Inflammatory macrophage (primary cell): Measurements from ENCODE around the gene TMEM106C.

ENCODE experiments used
- DNase-seq, 2 donors: peaks; one replicate each; pipeline ENCODE4 v3.0.0-alpha.2; 2020 to 2022

The TMEM106C gene

DNA sequence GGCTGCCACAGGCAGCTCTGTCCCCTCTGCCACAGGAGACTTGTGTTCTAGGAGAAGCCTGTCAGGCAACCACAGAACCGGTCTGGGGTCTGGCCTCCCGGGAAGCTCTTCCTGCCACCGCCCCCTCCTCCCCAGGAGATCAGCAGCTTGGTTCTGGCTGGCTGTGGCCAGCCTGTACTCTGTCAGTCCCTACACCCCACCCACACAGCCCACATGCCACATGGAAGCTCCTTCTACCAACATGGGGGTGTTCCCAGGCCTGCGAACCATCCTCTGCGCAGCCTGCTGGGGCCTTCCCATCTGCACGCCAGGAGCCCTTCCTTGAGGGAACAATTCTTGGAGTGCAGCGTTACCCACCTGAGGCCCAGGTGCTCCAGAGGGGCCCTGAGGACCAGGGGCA is 16.8 kb downstream of the TMEM106C start:
- no peak for DNase-seq

DNA sequence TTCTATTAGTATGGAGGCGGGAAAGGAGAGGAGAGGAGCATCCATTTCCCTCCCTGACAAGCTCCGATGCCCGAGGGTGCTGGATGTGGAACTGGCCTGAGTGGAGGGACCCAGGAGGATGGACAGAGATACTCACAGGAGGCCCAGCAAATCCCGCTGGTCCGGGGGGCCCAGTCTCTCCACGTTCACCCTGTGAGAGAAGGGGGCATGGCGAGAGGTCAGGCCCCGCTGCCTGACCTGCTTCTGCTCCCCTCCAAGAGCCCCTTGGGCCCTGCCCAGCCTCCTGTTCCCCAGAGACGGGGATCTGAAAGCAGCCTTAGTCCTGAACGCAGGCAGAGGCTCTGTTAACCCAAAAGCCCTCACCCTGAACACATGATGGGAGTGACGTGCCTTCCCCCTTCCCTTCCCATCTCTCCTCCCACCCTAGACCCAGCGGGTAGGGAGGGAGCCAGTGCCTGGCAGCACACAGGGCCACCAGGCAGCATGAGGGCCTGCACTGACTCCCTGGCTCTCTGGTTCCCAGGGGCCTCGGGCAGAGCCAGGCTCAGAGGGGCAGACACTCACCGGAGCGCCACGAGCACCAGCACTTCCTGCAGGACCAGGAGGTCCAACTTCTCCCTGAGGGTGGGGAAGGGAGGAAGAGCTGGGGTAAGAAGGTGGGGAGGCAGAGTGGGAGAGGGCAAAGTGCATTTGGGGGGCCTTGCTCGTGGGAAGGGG is 17.5 kb downstream of the TMEM106C start:
- DNase-seq, result no peak

DNA sequence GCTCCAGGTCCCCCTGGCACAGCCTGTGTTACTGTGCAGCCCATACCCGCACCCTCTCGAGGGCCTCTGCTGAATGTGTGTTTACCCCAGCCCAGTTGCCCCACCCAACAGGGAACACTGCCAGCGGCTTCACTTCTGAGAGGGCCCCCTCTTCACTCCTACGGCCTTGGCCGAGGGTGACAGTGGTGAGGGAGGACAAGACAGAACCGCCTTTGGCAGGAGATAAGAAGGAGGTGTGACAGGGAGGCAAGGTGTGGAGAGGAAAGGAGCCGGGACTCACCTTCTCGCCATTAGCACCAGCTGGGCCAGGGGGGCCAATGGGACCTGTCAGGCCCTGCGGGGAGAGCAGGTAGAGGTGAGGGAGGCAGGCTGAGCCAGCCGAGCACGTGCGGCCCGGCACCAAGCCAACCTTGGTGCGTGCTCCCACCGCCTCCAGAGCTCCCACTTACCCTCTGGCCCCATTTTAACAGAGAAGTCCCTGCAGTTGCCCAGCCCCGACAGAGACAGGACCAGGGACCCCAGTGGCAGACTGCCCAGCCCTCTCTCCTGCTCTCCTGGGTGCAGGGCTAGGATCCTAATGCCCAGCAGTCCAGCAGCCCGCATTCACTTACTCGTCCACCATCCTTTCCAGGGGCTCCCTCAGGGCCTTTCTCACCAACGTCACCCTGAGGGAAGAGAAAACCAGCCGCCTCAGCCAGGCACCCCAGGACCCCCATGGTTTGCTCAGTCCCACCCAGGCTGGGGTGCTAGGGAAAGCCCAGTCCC is 18.3 kb downstream of the TMEM106C start:
- no peak for DNase-seq

DNA sequence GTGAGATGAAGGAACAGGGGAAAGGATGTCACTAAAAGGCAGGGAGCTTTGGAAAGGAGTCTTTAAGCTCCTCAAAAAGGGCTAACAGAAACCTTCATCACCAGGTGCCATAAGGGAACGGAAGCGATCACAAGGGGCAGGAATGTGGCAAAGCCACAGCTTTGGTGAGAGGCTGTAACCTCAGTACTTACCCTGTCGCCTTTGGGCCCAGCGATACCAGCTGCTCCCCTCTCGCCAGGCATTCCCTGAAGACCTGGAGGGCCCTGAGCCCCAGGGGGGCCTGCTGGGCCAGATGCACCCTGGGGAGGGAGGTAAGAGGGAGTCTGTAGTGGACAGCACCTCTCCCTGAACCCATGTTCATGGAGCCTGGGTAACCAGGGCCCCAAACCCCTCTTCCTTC is 18.9 kb downstream of the TMEM106C start:
- DNase-seq, result no peak

DNA sequence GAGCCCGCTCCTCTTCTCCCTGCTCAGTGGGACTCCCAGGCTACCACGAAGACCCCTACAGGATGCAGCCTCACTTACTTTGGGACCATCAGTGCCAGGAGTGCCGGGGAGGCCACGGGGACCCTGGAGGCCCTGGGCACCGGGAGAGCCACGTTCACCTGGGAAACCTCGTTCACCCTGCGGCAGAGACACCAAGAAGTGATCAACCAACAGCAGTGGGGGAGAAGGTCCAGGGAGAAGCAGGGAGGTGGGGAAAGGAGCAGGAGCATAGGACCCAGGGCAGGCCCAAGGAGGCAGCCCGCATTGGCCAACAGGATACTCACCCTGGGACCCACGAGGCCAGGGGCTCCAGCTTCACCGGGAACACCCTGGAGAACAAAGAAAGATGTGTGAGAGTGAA is 19.4 kb downstream of the TMEM106C start:
- no peak for DNase-seq

DNA sequence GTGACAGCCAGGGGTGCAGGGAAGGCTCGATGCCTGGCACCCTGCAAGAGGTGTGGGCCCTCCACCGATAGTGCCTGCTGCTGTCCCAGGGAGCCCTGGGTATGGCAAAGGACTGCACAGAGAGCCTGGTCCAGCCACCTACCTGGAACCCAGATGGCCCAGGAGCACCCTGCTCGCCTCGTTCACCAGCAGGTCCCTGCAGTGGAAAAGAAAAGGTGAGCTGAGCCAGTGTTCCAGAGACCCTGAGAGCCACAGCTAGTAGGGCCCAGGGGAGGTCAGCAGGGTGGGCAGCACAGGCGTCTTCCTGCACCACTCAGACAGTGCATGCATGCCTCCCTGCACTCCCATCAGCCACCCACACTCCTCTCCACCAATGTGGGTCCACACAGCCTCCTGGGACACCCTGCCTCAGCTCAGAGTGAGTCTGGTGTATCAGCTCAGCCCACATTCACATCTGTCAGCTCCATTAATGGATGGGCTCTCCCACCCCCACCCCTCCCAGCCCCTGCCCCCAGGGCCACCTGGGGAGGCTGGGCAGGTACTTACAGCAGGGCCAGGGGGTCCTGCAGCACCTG is 20.2 kb downstream of the TMEM106C start:
- DNase-seq, result no peak

DNA sequence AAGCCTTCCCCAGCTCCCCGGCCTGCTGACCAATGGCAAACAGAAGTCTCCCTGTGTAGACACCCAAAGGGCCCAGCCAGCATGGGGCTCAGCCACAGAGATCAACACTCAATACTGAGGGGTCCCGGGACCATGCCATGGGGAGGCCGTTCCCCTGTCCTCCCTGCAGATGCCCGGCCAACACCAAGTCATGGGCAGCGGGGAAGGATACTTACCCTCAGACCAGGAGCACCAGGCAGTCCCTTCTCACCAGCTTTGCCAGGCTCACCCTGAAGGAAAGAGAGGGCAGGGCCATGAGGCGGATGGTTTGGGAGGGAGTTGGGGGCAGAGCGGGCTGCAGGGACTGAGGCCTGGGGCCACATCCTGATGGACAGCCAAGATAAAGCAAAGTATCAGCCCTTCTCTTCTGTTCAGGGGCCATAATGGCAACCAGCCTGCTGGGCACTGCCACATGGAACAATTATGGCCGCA is 21.0 kb downstream of the TMEM106C start:
- DNase-seq, result no peak

DNA sequence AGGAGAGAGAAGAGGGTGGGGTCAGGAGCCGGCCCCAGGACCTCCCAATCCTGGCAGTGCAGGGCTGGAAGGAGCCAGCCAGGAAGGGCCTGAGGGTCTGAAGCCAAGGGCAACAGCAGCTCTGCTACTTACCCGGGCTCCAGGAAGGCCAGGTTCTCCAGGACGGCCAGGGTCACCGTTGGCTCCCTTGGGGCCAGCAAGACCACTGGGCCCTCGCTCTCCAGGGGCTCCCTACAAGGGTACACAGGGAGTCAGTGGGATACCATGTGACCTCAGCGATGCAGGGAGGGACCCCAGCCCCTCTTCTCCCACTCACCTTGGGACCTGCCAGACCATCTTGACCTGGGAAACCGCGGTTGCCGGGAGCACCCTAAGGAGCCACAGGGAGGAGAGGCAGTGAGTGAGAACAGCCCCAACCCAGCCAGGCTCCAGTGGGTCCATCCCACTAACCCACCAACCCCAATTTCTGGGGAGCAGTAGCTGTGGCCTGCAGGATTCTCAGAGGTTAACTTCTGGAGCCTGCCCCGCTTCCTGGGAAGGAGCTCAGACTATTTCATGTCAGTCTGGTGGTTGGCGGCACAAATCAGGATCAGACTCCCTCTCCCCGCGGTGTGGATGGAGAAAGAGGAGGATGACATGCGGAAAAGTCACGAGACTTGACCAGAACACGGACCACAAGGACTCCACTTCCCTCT is 22.3 kb downstream of the TMEM106C start:
- DNase-seq, result no peak

DNA sequence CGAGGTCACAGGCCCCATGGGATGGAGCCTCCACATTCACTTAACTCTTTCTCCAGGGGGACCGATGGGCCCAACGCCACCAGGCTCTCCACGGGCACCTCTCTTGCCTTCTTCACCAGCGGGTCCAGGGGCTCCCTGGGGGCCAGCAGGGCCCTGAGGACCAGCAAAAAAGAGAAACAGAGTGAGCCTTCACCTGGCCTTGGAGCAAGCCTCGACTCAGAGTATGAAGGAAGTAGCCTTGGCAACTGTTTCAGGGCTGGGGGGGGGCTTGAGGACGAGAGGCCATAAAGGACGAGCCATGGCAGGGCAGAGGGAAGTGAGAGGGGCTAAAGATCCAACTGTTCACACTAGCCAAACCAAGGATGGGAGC is 22.9 kb downstream of the TMEM106C start:
- no peak for DNase-seq

DNA sequence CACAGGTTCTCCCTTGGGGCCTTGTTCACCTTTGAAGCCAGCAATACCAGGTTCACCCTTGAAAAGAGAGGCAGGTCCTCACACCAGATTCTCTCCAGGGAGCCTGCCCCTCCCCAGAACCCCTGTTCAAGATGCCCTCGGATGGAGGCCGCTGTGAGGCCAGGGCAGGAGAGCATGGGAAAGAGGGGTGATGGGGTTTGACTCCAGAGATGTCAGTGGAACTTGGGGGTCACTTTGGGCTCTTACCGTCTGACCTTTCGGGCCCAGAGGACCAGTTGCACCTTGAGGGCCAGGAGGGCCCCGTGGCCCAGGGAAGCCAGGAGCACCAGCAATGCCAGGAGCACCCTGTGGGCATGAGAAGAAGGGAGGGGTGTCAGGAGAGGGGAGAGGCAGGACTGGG is 23.4 kb downstream of the TMEM106C start:
- no peak for DNase-seq

DNA sequence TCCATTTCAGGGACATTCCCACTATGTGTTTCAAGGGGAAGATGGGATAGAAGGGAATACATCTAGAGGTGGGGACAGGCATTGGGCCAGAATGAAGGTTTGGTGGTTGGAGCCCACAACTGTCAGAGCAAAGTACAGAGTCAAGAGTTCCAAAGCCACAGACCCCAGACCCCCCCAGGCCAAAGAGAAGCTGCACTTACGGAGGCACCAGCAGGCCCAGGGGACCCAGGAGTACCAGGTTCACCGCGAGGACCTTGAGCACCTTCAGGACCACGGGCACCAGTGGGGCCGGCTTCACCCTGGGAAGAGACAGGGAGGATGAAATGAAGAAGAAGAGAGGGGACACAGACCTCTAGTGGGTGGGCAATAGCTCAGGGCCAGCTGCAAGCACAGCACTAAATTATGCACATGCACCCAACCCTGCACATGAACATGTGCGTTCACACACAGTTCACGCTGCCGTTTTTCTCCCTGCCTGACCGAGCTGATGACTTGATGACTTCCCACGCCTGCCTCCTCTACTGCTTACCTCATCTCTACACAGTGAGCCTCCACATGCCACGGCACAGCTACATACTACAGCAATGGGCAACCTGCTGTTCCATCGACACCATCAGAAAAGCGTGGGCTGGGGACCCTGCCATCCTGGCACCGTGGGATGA is 24.1 kb downstream of the TMEM106C start:
- no peak for DNase-seq

DNA sequence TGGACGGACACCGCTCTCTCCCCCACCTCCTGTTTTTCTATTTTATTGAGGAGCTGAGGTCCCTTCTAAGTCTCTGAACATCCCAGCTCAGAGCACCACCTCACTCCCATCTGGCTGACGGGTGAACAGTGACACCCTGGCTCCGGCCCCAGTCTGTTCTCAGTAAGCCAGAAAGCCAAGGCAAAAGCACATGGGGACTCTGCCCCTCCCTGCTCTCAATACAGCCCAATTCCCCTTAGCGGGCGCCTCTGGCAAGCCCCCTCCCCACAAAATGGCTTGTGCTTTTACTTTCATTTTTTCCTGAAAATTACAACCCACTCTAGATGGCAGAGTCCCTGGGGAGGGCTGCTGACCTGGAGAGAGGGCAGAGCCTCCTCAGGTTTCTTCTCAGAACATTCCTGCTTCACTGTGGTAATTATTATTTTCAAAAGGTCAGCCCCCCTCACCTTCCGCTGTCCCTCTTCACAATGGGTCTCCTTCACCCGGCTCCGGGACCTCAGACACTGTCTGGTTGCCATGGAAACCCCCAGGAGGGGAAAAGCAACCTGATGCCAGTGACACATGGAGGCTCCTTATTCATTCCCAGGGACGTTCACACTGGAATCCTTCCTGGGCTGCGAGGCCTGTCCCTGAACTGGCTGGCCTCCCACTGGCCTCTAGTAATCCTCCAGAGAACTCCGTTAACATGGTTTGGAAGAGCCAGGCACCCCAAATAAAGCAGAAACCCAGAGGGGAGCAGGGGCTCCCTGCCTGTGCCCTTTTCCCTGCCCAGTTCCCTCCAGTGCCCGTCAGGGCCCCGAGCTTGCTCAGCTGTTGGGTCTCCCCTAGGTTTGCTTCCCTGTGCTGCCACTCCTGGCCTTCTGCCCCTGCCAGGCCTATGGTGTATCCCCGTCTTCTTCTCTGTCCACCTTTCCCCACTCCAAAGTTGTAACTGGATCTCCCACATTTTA is 25.0 kb downstream of the TMEM106C start:
- no peak for DNase-seq

DNA sequence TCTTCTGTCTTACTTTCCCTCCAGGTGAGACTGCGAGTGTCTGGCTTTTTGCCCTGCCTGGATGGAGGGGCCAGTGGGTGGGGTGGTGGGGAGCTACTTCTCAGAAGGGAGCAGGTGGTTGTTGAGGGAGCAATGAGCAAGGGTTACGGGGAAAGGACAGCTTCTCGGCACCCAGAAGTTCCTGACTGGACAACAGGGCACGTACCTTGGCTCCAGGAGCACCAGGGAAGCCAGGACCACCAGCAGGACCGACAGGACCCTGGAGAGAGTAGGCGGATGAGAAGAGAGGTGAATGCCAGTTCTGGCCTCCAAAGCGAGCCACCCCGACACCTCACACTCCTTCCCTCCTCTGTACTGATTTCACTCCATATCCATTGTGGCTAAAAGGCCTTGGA is 25.6 kb downstream of the TMEM106C start:
- no peak for DNase-seq

DNA sequence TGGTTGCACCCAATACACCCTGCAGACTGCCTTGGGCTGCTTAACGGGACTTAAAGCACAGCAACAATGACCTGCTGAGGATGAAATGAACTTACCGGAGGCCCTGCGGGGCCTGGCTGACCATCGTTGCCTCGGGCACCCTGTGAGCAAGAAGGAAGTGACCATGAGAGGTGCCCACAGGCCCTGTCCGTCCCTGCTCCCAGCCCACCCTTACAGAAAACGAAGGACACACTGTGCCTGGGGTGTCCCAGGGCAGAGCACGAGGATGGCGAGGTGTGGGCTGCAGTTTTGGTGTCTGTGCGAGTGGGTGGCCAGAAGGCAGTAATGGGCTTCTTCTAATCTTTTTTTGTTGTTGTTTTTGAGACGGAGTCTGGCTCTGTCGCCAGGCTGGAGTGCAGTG is 26.3 kb downstream of the TMEM106C start:
- no peak for DNase-seq

DNA sequence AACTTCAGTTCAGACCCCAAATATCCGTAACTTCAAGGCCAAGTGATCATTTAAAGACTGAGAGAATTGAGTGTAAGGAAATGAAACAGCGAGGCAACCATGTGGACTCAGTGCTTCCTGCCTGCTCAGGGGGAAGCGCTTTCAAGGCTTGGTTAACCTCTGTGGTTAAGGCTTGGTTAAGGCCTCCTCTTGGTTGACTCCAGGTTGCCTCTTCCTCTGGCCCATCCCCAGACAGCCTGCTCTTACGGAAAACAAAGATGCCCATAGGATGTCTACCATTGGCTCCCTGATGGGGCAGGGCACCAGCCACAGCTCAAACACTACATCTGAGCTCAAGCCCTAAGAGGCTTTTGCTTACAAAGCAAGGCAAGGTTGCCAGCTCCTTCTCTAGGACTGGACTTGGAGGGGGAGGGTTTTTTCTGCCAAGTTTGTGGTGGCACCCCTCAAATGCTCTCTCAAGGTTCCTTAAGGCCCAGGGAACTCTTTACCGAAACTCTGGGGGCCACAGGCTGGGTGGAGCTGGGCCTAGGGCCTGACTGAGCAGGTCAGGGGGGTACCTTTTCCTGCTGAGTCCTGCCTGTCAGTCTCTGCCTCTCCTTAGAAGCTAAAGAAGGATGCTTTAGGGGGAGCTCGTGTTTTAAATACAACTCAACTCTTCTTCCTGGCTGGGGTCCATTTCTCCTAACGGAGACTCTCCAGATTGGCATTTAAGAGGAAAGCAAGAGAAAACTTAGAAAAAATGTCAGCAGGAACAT is 27.1 kb downstream of the TMEM106C start:
- DNase-seq, result no peak

DNA sequence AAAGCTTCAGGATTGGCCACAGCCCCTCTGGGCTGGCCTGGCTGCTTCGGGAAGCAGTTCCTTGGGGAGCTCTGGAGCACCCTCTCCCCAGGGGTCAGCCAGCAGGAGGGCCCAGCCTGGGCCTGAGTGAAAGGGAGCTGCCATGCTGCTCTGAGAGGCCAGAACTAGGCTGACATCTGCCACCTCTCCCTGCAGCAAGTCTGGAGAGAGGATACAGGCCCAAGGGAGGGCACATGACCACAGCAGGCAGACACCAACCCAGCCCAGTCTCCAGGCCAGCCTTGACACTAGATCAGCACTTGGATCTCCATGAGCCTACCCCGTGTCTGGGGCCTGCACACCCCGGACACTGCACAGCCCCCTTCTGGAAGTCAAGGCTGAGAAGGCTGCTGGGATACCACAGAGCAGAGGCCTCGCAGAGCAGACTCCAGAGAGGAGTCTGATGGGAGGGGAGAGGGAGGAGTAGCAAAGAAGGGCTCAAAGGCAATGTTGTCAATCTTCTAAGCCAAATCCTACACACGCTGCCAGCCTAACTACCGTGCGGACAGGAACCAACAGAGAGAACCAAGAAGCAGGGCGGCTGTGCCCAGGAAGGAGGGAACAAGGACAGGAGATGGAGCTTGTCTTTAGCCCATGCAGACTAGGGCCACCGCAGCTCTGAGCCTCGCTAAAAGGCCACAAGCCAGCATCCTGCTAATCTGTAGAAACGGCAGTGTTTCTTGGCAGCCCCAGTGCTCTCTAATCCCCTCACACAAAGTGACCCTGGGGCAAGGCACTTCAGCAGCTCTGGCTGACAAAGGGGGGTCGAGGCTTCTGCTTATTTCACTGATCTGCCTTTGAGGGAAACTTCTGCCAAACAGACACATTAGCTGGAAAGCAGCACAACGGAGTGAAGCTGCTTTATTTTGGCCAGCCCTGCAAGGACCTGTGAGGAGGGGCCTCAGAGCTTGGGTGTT is 28.0 kb downstream of the TMEM106C start:
- no peak for DNase-seq

DNA sequence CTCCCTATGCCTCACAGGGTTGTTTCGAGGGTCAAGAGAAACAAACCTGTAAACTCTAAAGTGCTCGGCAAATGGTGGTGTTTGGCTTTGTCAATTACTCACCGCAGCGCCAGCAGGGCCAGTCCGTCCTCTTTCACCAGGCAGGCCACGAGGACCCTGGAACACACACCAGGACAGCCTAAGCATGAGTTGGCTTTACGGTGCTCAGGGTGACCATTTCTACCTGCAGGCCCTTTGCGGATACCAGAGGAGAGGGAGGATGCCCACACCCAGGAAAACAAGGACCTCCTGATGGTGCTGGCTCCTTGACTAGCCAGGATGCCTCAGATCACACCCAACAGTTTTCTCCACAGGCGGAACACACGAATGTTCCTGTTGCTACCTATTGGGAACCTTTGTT is 29.4 kb downstream of the TMEM106C start:
- DNase-seq, result no peak

DNA sequence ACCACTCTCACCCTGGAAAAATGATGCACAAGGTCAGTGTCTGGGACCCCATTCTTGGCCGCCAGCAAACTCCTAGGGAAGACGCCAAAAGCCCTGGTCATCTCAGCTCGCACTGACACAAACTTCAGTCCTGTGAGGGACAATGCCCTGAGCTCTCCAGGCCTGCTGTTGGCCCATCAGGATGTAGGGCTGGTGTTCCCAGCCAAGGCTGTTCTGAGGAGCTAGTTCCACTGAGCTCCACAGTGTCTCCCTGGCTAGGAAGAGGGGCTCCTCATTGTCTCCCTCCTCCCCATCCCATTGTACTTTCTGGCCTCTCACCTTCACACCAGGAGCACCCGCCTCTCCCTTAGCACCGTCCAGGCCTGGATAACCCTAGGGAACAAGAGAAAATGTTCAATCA is 30.1 kb downstream of the TMEM106C start:
- DNase-seq, result no peak

DNA sequence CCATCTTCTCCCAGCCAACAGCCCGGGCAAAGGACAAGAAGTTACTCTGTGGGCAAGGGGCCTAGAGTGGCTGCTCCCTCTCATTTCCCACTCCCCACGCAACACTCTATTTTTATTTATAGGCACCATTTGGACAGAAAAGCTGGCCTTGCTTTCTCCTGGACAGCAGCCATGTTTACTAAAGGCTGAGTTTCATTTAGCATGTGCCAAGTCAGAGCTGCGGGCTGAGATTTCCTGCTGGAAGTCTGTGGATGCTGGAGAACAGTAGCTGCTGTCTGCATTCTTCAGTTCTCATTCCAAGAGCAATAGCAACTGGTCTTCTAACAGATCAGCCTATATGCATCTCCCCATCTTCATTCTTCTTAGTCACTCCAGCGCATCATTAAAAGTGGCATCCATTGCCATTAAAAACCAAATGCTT is 32.6 kb downstream of the TMEM106C start:
- DNase-seq, result no peak

DNA sequence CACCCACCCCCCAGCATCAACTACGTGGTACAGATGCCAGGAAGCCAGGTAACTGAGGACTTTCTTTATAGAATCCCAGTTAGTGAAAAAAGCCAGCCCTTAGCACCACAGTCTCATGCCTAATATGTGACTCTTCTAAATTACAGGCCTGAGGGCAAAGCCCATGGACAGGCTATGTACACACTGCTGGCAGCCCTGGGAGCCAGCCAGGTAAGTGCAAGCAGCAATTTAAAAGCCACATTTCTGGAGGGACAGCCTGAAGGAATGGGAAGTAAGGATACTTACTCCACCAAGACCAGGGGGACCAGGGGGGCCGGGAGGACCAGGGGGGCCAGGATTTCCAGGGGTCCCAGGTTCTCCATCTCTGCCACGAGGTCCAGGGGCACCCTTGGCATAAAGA is 33.9 kb downstream of the TMEM106C start:
- DNase-seq, result no peak
